ENCODE results near the gene MROH2A.

The MROH2A gene

DNA sequence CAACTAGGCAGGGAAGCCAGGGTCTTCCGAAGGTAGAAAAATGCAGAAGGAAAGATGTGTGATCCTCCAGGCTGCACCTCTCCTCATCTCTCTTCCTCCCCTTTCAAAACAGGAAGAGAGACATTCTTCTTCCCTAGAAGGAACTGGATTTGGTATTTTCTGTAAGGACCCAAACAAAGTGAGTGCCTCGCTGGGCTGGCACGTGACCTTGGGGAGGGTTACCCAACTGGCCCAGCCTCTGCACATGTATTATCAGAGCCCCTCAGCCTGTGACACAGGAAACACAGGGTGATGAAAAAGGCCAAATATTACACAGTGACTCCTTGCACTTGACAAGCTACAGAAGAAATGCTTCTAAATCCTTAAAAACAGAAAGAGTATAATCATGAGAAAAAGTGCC, 73.9 kb downstream of the MROH2A start:
- no peak for TF ChIP-seq EGR1 (IDR thresholded peaks at IDR 0.05)

GRCh38 chr2:233853353-233853752, 75.2 kb downstream of the MROH2A start:
- no peak for TF ChIP-seq CREB1 (IDR thresholded peaks at IDR 0.05; ENCODE audit: low read depth)
- no peak for TF ChIP-seq TAF1 (IDR thresholded peaks at IDR 0.05; ENCODE audit: low read depth)
- TF ChIP-seq REST (IDR thresholded peaks at IDR 0.05; ENCODE audit: low read depth): no peak
- no peak for TF ChIP-seq NFIC (IDR thresholded peaks at IDR 0.05)
- no peak for TF ChIP-seq TCF12 (IDR thresholded peaks at IDR 0.05; ENCODE audit: low read depth)
- no peak for TF ChIP-seq FOXM1 (IDR thresholded peaks at IDR 0.05; ENCODE audit: borderline replicate concordance, low read depth)
- no peak for TF ChIP-seq CEBPB (IDR thresholded peaks at IDR 0.05)
- TF ChIP-seq, protein P1, sequence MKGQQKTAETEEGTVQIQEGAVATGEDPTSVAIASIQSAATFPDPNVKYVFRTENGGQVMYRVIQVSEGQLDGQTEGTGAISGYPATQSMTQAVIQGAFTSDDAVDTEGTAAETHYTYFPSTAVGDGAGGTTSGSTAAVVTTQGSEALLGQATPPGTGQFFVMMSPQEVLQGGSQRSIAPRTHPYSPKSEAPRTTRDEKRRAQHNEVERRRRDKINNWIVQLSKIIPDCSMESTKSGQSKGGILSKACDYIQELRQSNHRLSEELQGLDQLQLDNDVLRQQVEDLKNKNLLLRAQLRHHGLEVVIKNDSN (IDR thresholded peaks at IDR 0.05): no peak
- TF ChIP-seq EGR1 (IDR thresholded peaks at IDR 0.05): no peak
- no peak for TF ChIP-seq ZBTB7A (IDR thresholded peaks at IDR 0.05; ENCODE audit: low read depth)
- TF ChIP-seq RAD21 (IDR thresholded peaks at IDR 0.05; ENCODE audit: low read depth): no peak
- TF ChIP-seq EP300 (IDR thresholded peaks at IDR 0.05; ENCODE audit: borderline replicate concordance): no peak
- TF ChIP-seq TEAD4 (IDR thresholded peaks at IDR 0.05): no peak
- no peak for TF ChIP-seq MAX (IDR thresholded peaks at IDR 0.05)
- TF ChIP-seq YY1 (IDR thresholded peaks at IDR 0.05; ENCODE audit: low read depth): no peak

GRCh38 chr2:233853883-233854240, 75.7 kb downstream of the MROH2A start:
- no peak for TF ChIP-seq TAF1 (IDR thresholded peaks at IDR 0.05; ENCODE audit: low read depth)
- TF ChIP-seq EGR1 (IDR thresholded peaks at IDR 0.05): no peak
- TF ChIP-seq EP300 (IDR thresholded peaks at IDR 0.05; ENCODE audit: borderline replicate concordance): no peak
- no peak for TF ChIP-seq RAD21 (IDR thresholded peaks at IDR 0.05; ENCODE audit: low read depth)
- TF ChIP-seq CEBPB (IDR thresholded peaks at IDR 0.05): no peak
- TF ChIP-seq YY1 (IDR thresholded peaks at IDR 0.05; ENCODE audit: low read depth): no peak
- TF ChIP-seq, protein P1 (IDR thresholded peaks at IDR 0.05): no peak
- TF ChIP-seq CREB1 (IDR thresholded peaks at IDR 0.05; ENCODE audit: low read depth): no peak
- TF ChIP-seq FOXM1 (IDR thresholded peaks at IDR 0.05; ENCODE audit: borderline replicate concordance, low read depth): no peak
- TF ChIP-seq REST (IDR thresholded peaks at IDR 0.05; ENCODE audit: low read depth): no peak
- TF ChIP-seq TCF12 (IDR thresholded peaks at IDR 0.05; ENCODE audit: low read depth): no peak
- TF ChIP-seq ZBTB7A (IDR thresholded peaks at IDR 0.05; ENCODE audit: low read depth): no peak
- TF ChIP-seq TEAD4 (IDR thresholded peaks at IDR 0.05): no peak
- no peak for TF ChIP-seq NFIC (IDR thresholded peaks at IDR 0.05)

- TF ChIP-seq YY1 (IDR thresholded peaks at IDR 0.05; ENCODE audit: low read depth) (peak; percentile 31; the same call in 1 of the 2 replicates), MAX (IDR thresholded peaks at IDR 0.05) (peak; percentile 63), TAF1 (IDR thresholded peaks at IDR 0.05; ENCODE audit: low read depth) (peak; percentile 91), TCF12 (IDR thresholded peaks at IDR 0.05; ENCODE audit: low read depth) (peak; percentile 46; the same call in 1 of the 2 replicates), FOXM1 (IDR thresholded peaks at IDR 0.05; ENCODE audit: borderline replicate concordance, low read depth) (peak; percentile 99), CREB1 (IDR thresholded peaks at IDR 0.05; ENCODE audit: low read depth) (no peak)
- TF ChIP-seq, protein P1 (IDR thresholded peaks at IDR 0.05): no peak
Observed at GRCh38 chr2:233854241-233854981, 76.3 kb downstream of the MROH2A start, which contains the start of gene HJURP. Gene HJURP (minus strand): TSS chr2:233854535. CDS start chr2:233854500, 35 bp downstream.

- TF ChIP-seq ZBTB7A (IDR thresholded peaks at IDR 0.05; ENCODE audit: low read depth): no peak
- no peak for TF ChIP-seq EGR1 (IDR thresholded peaks at IDR 0.05)
- TF ChIP-seq TAF1 (IDR thresholded peaks at IDR 0.05; ENCODE audit: low read depth): no peak
- no peak for TF ChIP-seq CREB1 (IDR thresholded peaks at IDR 0.05; ENCODE audit: low read depth)
- no peak for TF ChIP-seq RAD21 (IDR thresholded peaks at IDR 0.05; ENCODE audit: low read depth)
- TF ChIP-seq, protein P1 (IDR thresholded peaks at IDR 0.05): no peak
- TF ChIP-seq MAX (IDR thresholded peaks at IDR 0.05): no peak
- no peak for TF ChIP-seq FOXM1 (IDR thresholded peaks at IDR 0.05; ENCODE audit: borderline replicate concordance, low read depth)
- no peak for TF ChIP-seq TEAD4 (IDR thresholded peaks at IDR 0.05)
- TF ChIP-seq CEBPB (IDR thresholded peaks at IDR 0.05): no peak
- TF ChIP-seq YY1 (IDR thresholded peaks at IDR 0.05; ENCODE audit: low read depth): no peak
- TF ChIP-seq NFIC (IDR thresholded peaks at IDR 0.05): no peak
- no peak for TF ChIP-seq TCF12 (IDR thresholded peaks at IDR 0.05; ENCODE audit: low read depth)
- TF ChIP-seq EP300 (IDR thresholded peaks at IDR 0.05; ENCODE audit: borderline replicate concordance): no peak
- no peak for TF ChIP-seq REST (IDR thresholded peaks at IDR 0.05; ENCODE audit: low read depth)
Observed at GRCh38 chr2:233855345-233855744, 77.2 kb downstream of the MROH2A start.

Measured in Ishikawa (cell line).